ENCODE data around the gene PTGR1.

PTGR1 gene

DNA sequence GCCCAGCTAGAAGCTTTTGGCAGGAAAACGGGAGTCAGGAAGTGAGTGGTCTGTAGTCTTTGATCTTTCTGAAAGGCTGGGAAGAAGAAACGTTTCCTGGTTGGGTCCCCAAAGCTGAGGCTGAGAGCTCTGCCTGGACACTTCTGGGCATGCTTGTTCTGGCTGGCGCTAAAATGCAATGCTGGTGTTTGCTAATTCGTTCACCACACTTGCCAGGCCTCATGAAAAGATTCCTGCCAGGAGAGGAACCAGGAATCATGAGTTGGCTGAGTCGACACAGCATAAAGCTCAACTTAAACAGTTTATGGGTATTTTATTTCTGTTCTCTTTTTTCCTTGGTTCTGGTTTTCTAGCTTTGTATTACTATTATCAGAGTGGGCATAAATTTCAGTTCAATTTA lies 10.7 kb upstream of the PTGR1 start:
- Histone ChIP-seq H3K4me3 (ENCODE audit: low read depth, low read length) (no peak overlapping the region), H3K27me3 (ENCODE audit: control insufficient read depth, insufficient read depth, low read length) (no peaks in the 10 kb centered on the region), H3K9me3 (ENCODE audit: control insufficient read depth, insufficient read depth, low read length) (no peaks in the 10 kb centered on the region), H3K36me3 (ENCODE audit: control insufficient read depth, insufficient read depth, low read length) (no peaks in the 10 kb centered on the region), H3K4me1 (ENCODE audit: control insufficient read depth, insufficient read depth, low read length) (no peaks in the 10 kb centered on the region), H3K9ac (ENCODE audit: low read depth, low read length) (no peak overlapping the region)

DNA sequence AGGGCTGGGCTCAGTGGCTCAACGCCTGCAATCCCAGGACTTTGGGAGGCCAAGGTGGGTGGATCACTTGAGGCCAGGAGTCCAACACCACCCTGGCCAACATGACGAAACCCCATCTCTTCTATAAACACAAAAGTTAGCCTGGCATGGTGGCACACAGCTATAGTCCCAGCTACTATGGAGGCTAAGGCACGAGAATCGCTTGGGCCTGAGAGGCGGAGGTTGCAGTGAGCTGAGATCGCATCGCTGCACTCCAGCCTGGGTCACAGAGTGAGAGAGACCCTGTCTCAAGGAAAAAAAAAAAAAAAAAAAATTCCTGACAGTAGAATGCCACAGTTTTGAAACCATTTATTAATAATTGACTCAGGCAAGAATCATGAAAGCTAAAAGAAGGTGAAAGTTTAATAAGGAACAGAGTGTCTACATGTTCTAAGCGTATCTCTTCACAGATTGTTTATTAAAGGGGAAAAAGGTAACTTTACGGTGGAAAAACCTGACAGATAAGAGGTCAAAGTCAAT lies 5.7 kb upstream of the PTGR1 start:
- Histone ChIP-seq H3K4me3 (ENCODE audit: low read depth, low read length) (no peak overlapping the region), H3K27me3 (ENCODE audit: control insufficient read depth, insufficient read depth, low read length) (peaks cover 9% of the 10 kb centered on the region), H3K4me1 (ENCODE audit: control insufficient read depth, insufficient read depth, low read length) (no peaks in the 10 kb centered on the region), H3K9me3 (ENCODE audit: control insufficient read depth, insufficient read depth, low read length) (no peaks in the 10 kb centered on the region), H3K36me3 (ENCODE audit: control insufficient read depth, insufficient read depth, low read length) (no peaks in the 10 kb centered on the region), H3K9ac (ENCODE audit: low read depth, low read length) (no peak overlapping the region)

DNA sequence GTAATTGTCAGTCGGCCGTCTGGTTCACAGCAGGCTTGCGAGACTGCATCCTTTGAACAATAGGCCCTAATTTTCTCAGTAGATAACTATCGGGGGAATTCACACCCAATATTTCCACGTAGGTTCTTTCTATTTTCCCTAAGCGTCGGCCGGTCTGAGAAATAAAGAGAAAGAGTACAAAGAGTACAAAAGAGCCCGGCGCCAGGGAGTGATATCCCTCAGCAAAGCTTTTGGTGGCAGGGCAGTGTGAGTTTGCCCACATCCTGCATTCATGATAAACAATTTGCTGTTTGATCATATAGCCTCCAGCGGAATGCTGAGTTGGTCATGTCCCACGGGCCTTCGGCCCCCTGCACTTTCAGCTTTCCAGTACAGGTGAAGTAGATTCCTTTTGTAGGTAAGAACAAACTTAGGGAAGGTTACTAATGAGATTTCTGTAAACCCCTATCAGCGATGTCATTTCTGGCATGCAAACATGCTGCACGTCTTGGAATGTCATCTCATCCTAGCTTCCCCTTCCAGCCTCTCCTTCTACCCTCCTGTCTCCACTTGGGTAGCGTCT lies 4.7 kb upstream of the PTGR1 start:
- H3K36me3 ChIP-seq (ENCODE audit: control insufficient read depth, insufficient read depth, low read length), result no peaks in the 10 kb centered on the region
- no peaks in the 10 kb centered on the region for H3K4me1 ChIP-seq (ENCODE audit: control insufficient read depth, insufficient read depth, low read length)

DNA sequence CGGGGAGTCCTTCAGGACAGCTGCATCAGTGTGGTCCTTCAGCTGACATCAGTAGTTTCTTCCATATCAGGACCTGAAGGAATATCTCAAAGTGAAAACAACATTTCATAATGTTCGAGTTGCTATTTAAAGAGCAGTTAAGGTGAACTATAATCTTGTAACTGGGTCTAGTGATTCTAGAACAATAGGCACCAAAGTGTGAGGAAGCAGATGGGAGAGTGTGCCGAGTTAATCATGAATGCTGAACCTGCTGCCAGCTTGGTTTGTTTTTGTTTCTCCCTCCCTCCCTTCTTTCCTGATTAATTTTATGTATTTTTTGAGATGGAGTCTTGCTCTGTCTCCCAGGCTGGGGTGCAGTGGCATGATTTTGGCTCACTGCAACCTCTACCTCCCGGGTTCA lies 3.6 kb upstream of the PTGR1 start:
- Histone ChIP-seq H3K36me3 (ENCODE audit: control insufficient read depth, insufficient read depth, low read length) (no peaks in the 10 kb centered on the region), H3K27me3 (ENCODE audit: control insufficient read depth, insufficient read depth, low read length) (peaks cover 13% of the 10 kb centered on the region), H3K4me1 (ENCODE audit: control insufficient read depth, insufficient read depth, low read length) (no peaks in the 10 kb centered on the region), H3K9ac (ENCODE audit: low read depth, low read length) (no peak overlapping the region), H3K9me3 (ENCODE audit: control insufficient read depth, insufficient read depth, low read length) (no peaks in the 10 kb centered on the region), H3K4me3 (ENCODE audit: low read depth, low read length) (no peak overlapping the region)

More for the DNA sequence above, 4.7 kb upstream of the PTGR1 start:
- Histone ChIP-seq H3K9me3 (ENCODE audit: control insufficient read depth, insufficient read depth, low read length) (no peaks in the 10 kb centered on the region), H3K4me3 (ENCODE audit: low read depth, low read length) (no peak overlapping the region), H3K9ac (ENCODE audit: low read depth, low read length) (no peak overlapping the region), H3K27me3 (ENCODE audit: control insufficient read depth, insufficient read depth, low read length) (peaks cover 10% of the 10 kb centered on the region)

DNA sequence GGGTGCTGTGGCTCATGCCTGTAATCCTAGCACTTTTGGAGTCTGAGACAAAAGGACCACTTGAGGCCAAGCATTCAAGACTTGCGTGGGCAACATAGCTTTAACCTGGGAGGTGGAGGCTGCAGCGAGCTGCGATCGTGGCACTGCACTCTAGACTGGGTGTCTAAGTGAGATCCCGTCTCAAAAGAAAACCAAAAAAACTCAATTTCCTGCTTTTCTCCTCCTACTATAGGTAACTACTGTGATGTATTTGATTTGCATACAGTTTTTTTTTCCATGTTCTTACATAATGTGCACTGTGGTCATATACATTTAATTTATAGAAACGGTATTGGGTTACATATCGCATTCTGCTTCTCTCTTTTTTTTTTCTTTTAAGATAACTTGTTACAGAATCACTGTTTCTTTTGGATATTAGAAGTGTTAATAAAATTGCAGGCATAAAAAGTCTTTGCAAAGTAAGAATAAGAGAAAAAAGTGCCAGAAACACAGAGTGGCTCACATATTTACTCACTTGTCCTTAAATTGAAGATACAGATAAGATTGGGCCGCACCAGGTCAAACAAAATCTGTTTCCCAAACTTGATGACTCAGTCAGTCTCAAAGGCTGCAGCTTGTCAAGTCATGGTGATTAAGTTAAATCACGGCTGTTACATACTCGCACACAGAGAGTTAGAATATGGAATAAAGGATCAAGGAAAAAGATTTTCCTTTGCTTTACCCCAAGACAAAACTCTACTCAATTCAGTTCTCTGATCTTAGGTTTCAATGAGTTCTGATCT lies 2.0 kb upstream of the PTGR1 start:
- H3K4me1 ChIP-seq (ENCODE audit: control insufficient read depth, insufficient read depth, low read length), result no peaks in the 10 kb centered on the region
- no peak overlapping the region for H3K4me3 ChIP-seq (ENCODE audit: low read depth, low read length)
- peaks cover 3% of the 10 kb centered on the region for H3K36me3 ChIP-seq (ENCODE audit: control insufficient read depth, insufficient read depth, low read length)
- peaks cover 13% of the 10 kb centered on the region for H3K27me3 ChIP-seq (ENCODE audit: control insufficient read depth, insufficient read depth, low read length)
- H3K9ac ChIP-seq (ENCODE audit: low read depth, low read length), result no peak overlapping the region
- H3K9me3 ChIP-seq (ENCODE audit: control insufficient read depth, insufficient read depth, low read length), result no peaks in the 10 kb centered on the region

DNA sequence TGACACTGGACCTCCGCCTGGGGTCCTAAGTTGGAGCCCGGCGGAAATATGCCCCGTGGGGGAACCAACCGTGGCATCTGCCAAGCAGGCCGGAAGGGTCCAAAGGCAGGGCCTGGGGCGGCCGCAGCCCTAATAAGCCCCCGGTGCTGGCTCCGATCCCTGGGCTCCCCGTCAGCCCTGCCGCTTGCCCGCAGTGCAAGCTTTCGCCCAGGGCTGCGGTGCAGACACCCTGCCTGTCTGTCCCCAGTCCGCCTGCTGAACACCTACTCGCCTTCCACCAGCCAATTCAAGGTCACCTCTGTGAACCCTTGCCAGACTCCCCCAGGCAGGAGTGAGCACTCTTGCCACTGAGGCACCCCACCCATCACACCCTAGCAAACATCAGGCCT lies 502 bp upstream of the PTGR1 start:
- H3K9ac ChIP-seq (ENCODE audit: low read depth, low read length), result peak overlapping the region; percentile 58
- no peaks in the 10 kb centered on the region for H3K4me1 ChIP-seq (ENCODE audit: control insufficient read depth, insufficient read depth, low read length)
- H3K27me3 ChIP-seq (ENCODE audit: control insufficient read depth, insufficient read depth, low read length), result peaks cover 13% of the 10 kb centered on the region
- no peaks in the 10 kb centered on the region for H3K9me3 ChIP-seq (ENCODE audit: control insufficient read depth, insufficient read depth, low read length)
- H3K36me3 ChIP-seq (ENCODE audit: control insufficient read depth, insufficient read depth, low read length), result peaks cover 6% of the 10 kb centered on the region
- H3K4me3 ChIP-seq (ENCODE audit: low read depth, low read length), result peak overlapping the region; percentile 66

DNA sequence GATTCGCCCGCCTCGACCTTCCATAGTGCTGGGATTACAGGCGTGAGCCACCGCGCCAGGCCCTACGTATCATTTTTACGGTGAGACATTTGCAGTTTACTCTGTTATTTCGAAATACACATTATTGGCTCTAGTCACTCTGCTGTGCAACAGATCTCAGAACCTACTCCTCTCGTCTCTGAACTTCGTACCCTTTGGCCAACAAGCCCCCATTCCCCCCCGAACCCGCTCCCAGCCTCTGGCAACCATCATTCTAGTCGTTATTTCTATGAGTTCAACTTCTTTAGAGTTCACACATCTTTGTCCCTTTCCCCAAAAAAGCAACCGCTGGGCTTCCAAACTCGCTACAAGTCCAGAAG lies 735 bp downstream of the PTGR1 start:
- Histone ChIP-seq H3K9ac (ENCODE audit: low read depth, low read length) (no peak overlapping the region), H3K36me3 (ENCODE audit: control insufficient read depth, insufficient read depth, low read length) (peaks cover 6% of the 10 kb centered on the region), H3K4me1 (ENCODE audit: control insufficient read depth, insufficient read depth, low read length) (no peaks in the 10 kb centered on the region), H3K9me3 (ENCODE audit: control insufficient read depth, insufficient read depth, low read length) (no peaks in the 10 kb centered on the region), H3K4me3 (ENCODE audit: low read depth, low read length) (peak overlapping the region; percentile 66), H3K27me3 (ENCODE audit: control insufficient read depth, insufficient read depth, low read length) (peaks cover 13% of the 10 kb centered on the region)

DNA sequence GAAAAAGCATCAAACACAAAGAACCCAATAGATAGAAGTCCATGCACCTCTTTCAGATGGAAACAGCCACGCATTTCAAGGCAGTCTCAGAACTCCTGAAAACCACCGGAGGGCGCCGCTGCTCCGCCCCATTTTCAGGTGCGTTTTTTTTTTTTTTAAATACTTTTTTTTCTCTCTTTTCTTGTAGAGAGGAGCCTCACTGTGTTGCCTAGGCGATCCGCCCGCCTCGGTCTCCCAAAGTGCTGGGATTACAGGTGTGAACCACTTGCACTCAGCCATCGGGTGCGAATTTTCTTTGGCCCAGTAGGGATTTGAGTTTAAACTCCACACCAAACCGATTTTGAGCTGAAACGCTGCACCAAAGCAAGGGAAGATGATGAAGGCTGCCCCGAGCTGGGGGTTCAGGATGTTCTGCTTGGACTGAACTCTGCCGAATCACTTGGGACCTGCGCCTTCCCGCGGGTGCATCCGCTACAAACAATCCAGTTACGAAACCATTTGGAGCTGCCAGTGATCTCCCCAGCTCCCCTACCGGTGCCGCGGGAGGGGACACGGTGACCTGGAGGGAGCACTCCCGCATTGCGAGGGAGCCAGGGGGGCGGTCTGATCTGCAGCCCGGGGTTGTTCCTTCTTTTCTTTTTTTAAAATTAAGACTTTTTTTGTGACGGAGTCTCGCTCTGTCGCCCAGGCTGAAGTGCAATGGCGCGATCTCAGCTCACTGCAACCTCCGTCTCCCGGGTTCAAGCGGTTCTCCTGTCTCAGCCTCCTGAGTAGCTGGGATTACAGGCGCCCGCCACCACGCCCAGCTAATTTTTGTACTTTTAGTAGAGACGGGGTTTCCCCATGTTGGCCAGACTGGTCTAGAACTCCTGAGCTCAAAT lies 1.4 kb downstream of the PTGR1 start:
- no peaks in the 10 kb centered on the region for H3K4me1 ChIP-seq (ENCODE audit: control insufficient read depth, insufficient read depth, low read length)
- H3K9me3 ChIP-seq (ENCODE audit: control insufficient read depth, insufficient read depth, low read length), result no peaks in the 10 kb centered on the region
- H3K4me3 ChIP-seq (ENCODE audit: low read depth, low read length), result peak overlapping the region; percentile 66
- H3K36me3 ChIP-seq (ENCODE audit: control insufficient read depth, insufficient read depth, low read length), result peaks cover 6% of the 10 kb centered on the region
- H3K27me3 ChIP-seq (ENCODE audit: control insufficient read depth, insufficient read depth, low read length), result peaks cover 13% of the 10 kb centered on the region
- H3K9ac ChIP-seq (ENCODE audit: low read depth, low read length), result peak overlapping the region; percentile 62

DNA sequence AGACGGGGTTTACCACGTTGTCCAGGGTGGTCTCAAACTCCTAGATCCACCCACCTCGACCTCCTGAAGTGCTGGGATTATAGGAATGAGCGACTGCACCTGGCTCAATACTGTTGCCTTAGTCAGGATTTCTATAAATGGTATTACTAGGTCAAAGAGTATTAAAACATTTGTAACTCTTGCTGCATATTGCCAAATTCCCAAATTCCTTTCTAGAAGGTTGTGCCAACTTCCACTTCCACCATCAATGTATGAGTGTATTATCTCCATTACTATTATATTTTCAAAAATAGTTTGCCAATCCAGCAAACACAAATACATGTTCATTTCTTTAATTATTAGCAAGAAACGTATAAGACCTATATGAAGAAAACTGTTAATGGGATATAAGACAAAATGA lies 10.6 kb downstream of the PTGR1 start:
- Histone ChIP-seq H3K4me3 (ENCODE audit: low read depth, low read length) (no peak overlapping the region), H3K4me1 (ENCODE audit: control insufficient read depth, insufficient read depth, low read length) (no peaks in the 10 kb centered on the region), H3K9ac (ENCODE audit: low read depth, low read length) (no peak overlapping the region), H3K36me3 (ENCODE audit: control insufficient read depth, insufficient read depth, low read length) (peaks cover 15% of the 10 kb centered on the region), H3K9me3 (ENCODE audit: control insufficient read depth, insufficient read depth, low read length) (no peaks in the 10 kb centered on the region), H3K27me3 (ENCODE audit: control insufficient read depth, insufficient read depth, low read length) (no peaks in the 10 kb centered on the region)

DNA sequence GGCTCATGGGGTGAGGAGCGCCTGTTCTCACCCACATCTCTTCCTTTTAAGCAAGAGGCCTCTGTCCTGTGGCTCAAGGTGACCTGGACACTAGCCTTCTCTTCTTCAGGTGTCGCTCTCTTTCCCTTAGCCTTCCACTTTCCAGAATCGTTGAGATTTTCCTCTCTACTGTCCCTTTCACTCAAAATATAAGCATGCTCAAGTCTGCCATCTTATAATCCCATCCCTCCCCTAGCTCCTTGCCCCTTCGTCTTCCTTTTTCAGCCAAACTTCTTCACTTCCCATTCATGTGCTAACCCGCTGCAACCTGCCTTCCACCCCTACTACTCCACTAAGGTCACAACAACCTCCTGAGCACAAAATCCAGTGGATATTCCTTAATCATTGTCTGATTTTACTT lies 13.1 kb downstream of the PTGR1 start:
- Histone ChIP-seq H3K9ac (ENCODE audit: low read depth, low read length) (no peak overlapping the region), H3K27me3 (ENCODE audit: control insufficient read depth, insufficient read depth, low read length) (no peaks in the 10 kb centered on the region), H3K4me1 (ENCODE audit: control insufficient read depth, insufficient read depth, low read length) (no peaks in the 10 kb centered on the region), H3K36me3 (ENCODE audit: control insufficient read depth, insufficient read depth, low read length) (peaks cover 23% of the 10 kb centered on the region), H3K4me3 (ENCODE audit: low read depth, low read length) (no peak overlapping the region), H3K9me3 (ENCODE audit: control insufficient read depth, insufficient read depth, low read length) (no peaks in the 10 kb centered on the region)

DNA sequence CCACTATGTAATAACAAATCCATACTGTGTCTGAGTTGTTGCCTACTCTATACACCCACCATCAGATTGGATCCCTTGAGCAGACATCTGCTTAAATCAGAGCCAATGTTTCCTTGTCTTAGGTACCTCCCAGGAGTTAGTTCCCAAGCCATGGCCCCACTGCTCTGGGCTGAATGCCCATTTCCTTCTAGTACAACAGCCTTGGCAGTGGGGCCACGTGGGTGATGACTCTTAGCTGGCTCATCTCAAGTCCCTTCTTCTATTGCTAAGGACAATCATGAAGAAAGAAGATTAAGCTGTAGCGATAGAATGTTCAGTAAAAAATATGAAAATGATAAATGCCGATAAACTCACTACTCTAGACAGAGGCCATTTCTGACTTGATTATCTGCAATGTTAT lies 16.6 kb downstream of the PTGR1 start:
- Histone ChIP-seq H3K27me3 (ENCODE audit: control insufficient read depth, insufficient read depth, low read length) (no peaks in the 10 kb centered on the region), H3K9ac (ENCODE audit: low read depth, low read length) (no peak overlapping the region), H3K9me3 (ENCODE audit: control insufficient read depth, insufficient read depth, low read length) (no peaks in the 10 kb centered on the region), H3K4me1 (ENCODE audit: control insufficient read depth, insufficient read depth, low read length) (no peaks in the 10 kb centered on the region), H3K36me3 (ENCODE audit: control insufficient read depth, insufficient read depth, low read length) (peaks cover 33% of the 10 kb centered on the region), H3K4me3 (ENCODE audit: low read depth, low read length) (no peak overlapping the region)
